ENCODE data around the gene RBM10.

DNA sequence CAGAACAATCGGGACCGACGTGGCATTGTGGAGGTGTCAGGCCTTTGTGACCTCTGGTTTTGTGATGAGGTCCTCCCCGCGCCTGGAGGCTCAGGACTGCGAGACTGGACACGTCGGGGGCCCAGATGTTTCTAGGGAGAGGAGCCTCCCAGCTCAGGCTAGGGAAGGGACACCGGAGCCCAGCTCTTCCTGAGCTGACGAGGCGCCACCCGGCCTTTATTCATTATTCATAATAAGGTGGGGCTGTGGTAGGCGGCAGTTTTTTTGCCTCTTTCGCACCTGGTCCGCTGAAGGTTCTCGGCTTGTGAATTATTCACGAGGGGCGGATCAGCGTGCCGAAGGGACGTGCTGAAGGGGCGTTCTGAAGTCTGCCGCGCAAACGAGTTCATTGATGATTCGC, 46.3 kb downstream of the RBM10 start:
- TF ChIP-seq CTCF (IDR thresholded peaks at IDR 0.05 in 2 of 3, conservative IDR thresholded peaks at IDR 0.05 in 1 of 3; ENCODE audit: borderline replicate concordance in 1 of 3, insufficient read depth in 1 of 3, low read depth in 2 of 3, low read length in 2 of 3) (no peak), RAD21 (IDR thresholded peaks at IDR 0.05; ENCODE audit: low read depth) (no peak), SIN3A (IDR thresholded peaks at IDR 0.05; ENCODE audit: low read depth) (no peak), EZH2 (IDR thresholded peaks at IDR 0.05) (no peak)
- TF ChIP-seq, protein P1, sequence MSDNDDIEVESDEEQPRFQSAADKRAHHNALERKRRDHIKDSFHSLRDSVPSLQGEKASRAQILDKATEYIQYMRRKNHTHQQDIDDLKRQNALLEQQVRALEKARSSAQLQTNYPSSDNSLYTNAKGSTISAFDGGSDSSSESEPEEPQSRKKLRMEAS (IDR thresholded peaks at IDR 0.05): no peak
